T-helper 9 cell (primary cell): ENCODE results near the gene DNAJA3.

Experiments
- DNase-seq: peaks from one replicate; pipeline ENCODE4 v3.0.0-alpha.2; 2020

Gene DNAJA3

GRCh38 chr16:4435337-4436067, 9.8 kb downstream of the DNAJA3 start:
- DNase-seq: no peak

- no peak for DNase-seq
These were observed 11.7 kb downstream of the DNAJA3 start for GRCh38 chr16:4437366-4437765.

- no peak for DNase-seq
These were observed 16.7 kb downstream of the DNAJA3 start for GRCh38 chr16:4442371-4442770.

GRCh38 chr16:4443271-4443670, 17.6 kb downstream of the DNAJA3 start:
- DNase-seq: no peak

GRCh38 chr16:4443986-4444385, 18.3 kb downstream of the DNAJA3 start:
- no peak for DNase-seq

GRCh38 chr16:4450430-4450829, 24.8 kb downstream of the DNAJA3 start:
- DNase-seq: no peak

GRCh38 chr16:4450931-4451519, 25.4 kb downstream of the DNAJA3 start:
- DNase-seq: no peak

- no peak for DNase-seq
These were observed 27.0 kb downstream of the DNAJA3 start for GRCh38 chr16:4452674-4453073.

GRCh38 chr16:4454623-4455022, 29.0 kb downstream of the DNAJA3 start:
- DNase-seq: no peak

GRCh38 chr16:4455081-4455480, 29.4 kb downstream of the DNAJA3 start:
- DNase-seq: no peak

- no peak for DNase-seq
These were observed 30.3 kb downstream of the DNAJA3 start for GRCh38 chr16:4455951-4456350.

- no peak for DNase-seq
These were observed 35.2 kb downstream of the DNAJA3 start for GRCh38 chr16:4460936-4461249.

GRCh38 chr16:4461250-4462085, 35.8 kb downstream of the DNAJA3 start:
- no peak for DNase-seq

GRCh38 chr16:4463522-4464163, 38.0 kb downstream of the DNAJA3 start:
- no peak for DNase-seq

GRCh38 chr16:4465977-4466779, 40.5 kb downstream of the DNAJA3 start:
- peak; percentile 52 for DNase-seq

- no peak for DNase-seq
These were observed 42.2 kb downstream of the DNAJA3 start for GRCh38 chr16:4467916-4468315.

GRCh38 chr16:4468972-4469371, 43.3 kb downstream of the DNAJA3 start:
- no peak for DNase-seq

GRCh38 chr16:4471869-4472268, 46.2 kb downstream of the DNAJA3 start:
- DNase-seq: no peak

- no peak for DNase-seq
These were observed 47.2 kb downstream of the DNAJA3 start for GRCh38 chr16:4472880-4473279.

GRCh38 chr16:4474192-4474961, 48.7 kb downstream of the DNAJA3 start, which contains the start of gene NMRAL1:
NMRAL1 (minus strand) TSS chr16:4474625; CDS start chr16:4474132, 493 bp downstream.
- DNase-seq: peak; percentile 83
